Stimulated activated CD4-positive, alpha-beta T cell treated with anti-CD3 and anti-CD28 coated beads, Interleukin-4, amount 100 ng/mL, for 1 hour (primary cell): Measurements from ENCODE around the gene OR1D5.
"Not testable (repeated sequence)": the region's sequence is repeated elsewhere in the genome, so short reads cannot be mapped to it uniquely, and the experiment has no call there.

Experiments
- DNase-seq: peaks from one replicate; pipeline ENCODE4 v3.0.0-alpha.2; 2020

Gene OR1D5

GRCh38 chr17:3032258-3033247, 30.9 kb downstream of the OR1D5 start:
- no peak for DNase-seq

DNA sequence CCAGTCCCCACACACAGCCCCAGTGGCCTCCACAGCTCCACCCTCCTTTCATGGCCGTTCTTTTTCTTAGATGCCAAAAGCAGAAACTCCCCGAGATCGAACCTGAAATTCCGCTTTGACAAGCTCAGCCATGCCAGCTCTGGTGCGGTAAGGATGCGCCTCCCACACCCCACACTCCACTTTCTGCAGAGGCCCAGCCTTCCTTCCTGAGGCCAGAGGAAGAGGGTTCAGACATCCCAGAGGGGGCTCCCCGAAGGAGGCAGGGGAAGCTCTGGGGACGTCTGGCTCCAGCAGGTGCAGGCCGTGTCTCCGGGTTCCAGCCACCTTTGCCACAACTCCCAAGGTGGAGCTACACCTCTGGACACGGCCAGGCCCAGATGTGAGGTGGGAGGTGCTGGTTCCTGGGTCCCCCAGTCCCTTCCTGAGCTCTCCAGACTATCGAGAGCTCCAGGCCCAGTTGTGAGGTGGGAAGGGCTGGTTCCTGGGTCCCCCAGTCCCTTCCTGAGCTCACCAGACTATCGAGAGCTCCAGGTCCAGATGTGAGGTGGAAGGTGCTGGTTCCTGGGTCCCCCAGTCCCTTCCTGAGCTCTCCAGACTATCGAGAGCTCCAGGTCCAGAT, 32.4 kb downstream of the OR1D5 start:
- not testable (repeated sequence) for DNase-seq

- DNase-seq = no peak
Measured at GRCh38 chr17:3030096-3030495, 33.3 kb downstream of the OR1D5 start.

GRCh38 chr17:3029213-3029913, 34.0 kb downstream of the OR1D5 start:
- no peak for DNase-seq

DNA sequence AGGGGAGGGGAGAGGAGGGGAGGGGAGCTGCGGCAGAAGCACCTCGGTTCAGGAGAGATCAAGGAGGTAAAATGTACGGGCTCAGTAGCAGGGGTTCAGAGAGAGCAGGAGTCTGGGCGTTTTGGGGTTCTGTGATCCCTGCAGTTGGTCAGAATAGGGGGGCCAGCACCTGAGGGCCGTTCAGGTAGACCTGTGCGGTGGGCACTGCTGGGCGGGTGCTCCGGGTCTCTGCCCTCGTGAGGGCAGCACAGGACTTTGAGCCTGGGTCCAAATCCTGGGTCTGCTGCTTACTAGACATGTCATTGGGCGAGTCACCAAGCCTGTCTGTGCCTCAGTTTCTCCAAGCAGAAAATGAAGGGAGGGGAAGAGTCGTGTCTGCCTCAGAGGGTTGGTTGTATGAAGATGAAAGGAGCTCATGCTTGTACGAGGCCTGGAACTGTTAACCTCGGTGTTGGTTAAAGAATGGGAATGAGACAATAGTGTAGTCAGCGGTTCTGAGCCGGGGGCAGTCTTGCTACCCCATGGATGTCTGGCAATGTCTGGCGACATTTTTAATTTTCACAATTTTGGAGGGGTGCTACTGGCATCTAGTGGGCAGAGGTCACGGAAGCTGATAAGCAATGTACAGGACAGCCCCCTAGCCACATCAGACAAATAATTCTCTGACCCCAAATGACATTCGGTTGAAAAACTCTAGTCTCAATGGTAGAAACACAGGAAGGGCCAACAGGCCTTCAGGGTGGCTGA, 35.4 kb downstream of the OR1D5 start:
- no peak for DNase-seq

DNA sequence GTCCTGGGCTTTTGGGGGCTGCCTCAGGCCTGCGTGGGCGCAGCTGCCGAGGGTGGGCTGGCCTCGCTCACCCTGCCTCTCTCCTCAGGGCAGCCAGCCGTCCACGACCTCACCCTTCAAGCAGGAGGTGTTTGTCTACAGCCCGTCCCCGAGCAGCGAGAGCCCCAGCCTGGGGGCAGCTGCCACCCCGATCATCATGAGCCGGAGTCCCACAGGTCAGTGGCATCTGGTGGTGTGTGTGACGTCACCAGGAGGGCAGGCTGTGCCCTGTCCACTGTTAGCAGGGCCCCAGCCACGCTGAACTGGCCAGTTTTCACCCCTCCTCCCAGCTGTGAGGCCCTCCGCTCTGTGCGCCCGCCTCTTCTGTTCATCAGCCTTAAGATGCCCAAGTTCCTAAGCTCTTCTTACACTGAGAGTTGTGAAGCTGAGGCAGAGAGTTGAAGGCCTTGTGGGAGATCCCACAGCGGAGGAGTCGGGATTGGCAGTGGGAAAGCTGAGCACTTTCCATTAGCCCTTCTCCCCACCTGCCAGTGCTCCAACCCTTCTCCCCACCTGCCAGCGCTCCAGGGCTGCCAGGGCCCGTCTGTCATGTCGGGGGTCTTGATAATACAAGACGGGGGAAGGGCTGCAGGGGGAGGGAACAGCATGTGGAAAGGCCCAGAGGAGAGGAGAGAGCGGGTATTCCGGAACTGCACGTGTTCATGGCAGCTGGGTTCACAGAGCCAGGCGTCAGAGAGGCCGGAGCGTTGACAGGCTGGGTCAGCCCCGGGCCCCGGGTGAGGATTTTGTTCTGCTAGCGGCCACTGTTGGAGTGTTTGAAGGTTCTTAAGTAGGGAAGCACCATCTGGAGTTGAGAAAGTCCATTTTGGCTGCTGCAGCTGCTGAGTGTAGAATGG, 36.3 kb downstream of the OR1D5 start:
- no peak for DNase-seq

GRCh38 chr17:3026125-3026855, 37.1 kb downstream of the OR1D5 start:
- no peak for DNase-seq

- DNase-seq = no peak
Measured at GRCh38 chr17:3025421-3026124, 37.8 kb downstream of the OR1D5 start.

- DNase-seq = no peak
Measured at GRCh38 chr17:3024346-3024745, 39.1 kb downstream of the OR1D5 start.

GRCh38 chr17:3022197-3022596, 41.2 kb downstream of the OR1D5 start:
- DNase-seq = no peak

- no peak for DNase-seq
Measured at GRCh38 chr17:3020381-3020780, 43.0 kb downstream of the OR1D5 start.

DNA sequence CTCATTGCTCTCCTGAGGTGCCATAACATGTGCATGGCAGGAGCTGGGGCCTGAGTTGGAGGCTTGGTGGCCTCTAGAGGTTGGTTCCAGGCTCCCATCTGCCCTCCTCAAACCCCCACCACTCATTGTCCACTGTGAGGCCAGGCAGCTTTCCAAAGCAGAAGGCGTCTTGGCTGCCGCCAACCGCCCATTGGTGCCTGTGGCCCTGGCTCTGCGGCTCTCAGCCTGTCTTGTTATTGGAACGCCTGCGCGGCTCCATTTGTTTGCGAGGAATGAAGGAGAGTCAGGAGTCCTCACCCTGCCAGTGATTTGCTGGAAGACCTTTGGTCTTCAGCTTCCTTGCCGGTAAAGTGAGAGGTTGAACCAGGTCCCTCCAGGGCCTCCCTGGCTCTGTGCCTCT, 43.6 kb downstream of the OR1D5 start:
- DNase-seq = no peak

DNA sequence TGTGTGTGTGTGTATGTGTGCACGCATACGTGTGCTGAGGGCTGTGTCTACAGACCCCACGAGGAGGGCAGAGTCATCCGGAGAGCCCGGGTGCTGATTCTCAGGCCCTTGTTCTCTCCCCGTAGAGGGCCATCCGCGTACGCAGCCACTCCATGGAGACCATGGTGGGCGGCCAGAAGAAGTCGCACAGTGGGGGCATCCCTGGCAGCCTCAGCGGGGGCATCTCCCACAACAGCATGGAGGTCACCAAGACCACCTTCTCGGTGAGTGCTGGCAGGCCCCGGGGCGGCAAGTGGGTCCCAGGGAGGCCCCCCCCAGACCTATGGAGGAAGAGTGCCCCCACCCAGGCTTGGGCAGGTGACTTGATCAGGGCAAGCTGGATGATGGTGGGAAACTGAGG, 45.5 kb downstream of the OR1D5 start:
- no peak for DNase-seq

- DNase-seq = no peak
Measured at GRCh38 chr17:3015890-3016289, 47.5 kb downstream of the OR1D5 start.

GRCh38 chr17:3012926-3013581, 50.4 kb downstream of the OR1D5 start:
- peak; percentile 56 for DNase-seq
